HG03565 (cell line): Measurements from ENCODE around the gene IGFBP3.

Experiments used
- ATAC-seq: cut with Tn5 transposase; IDR thresholded peaks from one replicate; pipeline ENCODE4 v1.9.1; 2021; ENCODE audit warnings: mild to moderate bottlenecking, moderate library complexity; ENCODE audit not compliant: unreplicated experiment

Gene IGFBP3

DNA sequence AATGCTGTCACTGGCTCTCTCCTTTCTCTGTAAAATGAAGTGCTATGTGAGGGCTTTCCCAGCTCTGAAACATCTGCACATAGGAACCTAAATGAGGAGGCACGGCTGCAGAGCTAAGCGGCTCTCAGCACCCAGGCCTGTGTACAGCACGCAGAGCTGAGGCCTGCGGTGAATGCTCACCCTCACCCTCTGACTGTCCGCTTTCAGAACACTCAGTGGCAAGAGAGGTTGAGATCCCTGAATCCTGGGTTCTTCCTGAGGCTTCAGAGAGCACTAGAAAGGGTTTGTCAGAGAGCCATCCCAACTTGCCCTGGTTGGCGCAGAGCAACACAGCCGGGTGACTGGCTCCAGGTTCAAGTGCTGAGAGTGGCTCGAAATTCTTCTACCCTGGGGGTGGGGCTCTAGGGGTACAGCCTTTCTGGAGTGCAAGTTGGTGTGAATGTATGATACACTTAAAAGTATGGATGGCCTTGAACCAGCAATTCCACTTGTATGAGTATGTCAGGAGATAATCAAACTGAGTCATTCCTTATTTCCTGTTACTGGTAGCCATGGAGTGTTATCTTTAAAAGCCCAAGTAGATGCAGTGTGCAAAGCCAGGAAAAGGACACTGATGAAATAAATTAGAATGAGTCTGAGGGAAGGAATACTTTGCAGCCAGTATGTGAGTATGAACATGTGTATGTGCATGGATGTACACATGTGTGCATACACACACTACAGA is 46.5 kb downstream of the IGFBP3 start:
- no peak for ATAC-seq

DNA sequence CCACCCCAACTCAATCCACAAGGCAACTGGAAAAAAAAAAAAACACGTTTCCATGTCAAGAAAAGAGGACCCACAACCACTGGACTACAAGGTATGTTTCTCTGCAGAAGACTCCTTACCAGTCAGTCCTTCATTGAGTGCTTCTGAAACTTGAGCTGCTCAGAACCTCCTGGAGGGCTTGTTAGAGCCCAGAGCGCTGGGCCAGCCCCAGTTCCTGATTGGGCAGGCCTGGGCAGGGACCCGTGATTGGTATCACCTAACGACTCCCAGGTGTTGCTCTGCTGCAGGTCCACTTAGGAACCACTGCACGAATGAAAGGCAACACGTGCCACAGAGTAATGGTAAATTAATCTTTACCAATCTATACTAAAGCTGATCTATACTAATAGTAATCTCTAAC is 47.7 kb downstream of the IGFBP3 start:
- ATAC-seq = no peak

DNA sequence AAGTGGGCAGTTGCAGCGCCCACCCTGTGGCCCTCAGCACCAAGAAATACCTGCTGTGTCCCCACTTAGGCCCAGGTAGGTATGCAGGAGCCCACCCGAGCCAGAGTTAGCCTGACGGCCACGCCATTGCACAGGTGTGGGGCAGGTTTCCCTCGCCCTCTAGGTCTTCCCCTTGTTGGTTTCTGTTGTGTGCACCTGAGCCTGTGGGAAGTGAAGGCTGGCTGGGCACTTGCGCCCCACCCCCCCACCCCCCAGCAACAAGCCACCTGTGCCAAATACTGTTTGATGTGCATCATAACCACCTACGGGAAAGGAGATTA is 48.1 kb downstream of the IGFBP3 start, which contains the start of gene CCDC201:
TSS of gene CCDC201 (minus strand) at position 48 of the 320 bp plus-strand sequence. CDS start 75 bp downstream, outside the sequence.
- no peak for ATAC-seq

DNA sequence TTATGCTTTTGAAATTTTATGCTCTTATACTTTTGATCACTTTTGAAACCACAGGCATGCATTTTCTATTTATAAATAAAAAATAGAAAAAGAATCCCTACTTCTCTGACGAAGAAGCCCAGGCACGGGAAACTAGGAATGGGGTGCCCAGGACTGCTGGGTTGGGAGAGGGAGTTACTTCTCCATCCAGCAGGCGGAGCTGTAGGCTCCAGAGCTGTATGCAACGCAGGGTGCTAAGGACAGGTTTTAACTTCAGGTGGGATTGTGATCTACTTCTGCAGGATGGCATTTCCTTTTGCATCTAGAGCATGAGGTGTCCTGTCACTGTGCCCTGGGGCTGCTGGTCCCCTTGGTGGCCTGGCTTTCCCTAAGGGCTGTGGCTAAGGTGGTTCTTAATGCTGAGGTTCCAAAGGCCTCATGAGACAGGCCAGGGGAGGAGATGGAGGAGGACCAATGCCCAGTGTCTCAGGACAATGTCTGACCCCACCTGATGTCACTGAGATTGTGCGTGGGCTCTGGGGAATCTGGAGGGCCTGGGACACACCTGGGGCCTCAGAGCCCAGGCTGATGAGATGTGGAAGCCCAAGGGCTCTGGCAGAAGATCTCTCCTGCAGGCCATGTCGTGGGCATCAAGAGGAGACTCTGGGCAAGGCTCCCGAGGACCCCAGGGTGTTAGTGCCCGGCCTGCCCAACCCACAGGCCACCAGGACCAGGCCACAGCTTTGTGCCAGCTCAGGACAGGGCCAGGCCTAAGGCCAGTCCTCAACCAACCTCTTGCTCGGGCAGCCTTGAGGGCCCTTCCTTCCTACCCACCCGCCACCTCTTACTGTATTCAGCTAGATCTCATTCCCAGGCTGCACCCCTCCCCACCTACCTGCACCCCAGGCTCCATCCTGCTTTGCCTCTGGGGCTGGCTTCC is 48.7 kb downstream of the IGFBP3 start:
- ATAC-seq = no peak

DNA sequence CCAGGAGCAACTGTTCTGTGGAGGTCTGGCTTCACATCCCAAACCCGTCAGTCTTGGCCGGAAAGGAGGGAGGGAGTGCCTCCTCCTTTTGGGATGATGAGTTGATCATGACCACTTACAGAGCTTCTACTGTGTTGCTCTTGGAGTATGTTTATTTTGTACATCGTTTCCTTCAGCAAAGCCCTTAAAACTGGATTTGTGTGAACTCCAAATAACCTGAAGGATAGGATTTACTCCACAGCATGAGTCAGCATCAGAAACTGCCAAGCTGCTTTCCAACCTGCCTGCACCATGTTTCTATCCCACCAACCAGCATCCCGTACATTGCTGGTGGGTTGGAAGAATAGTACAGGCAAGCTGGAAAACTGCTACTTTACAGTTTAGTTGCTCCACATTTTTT is 51.6 kb downstream of the IGFBP3 start:
- ATAC-seq = no peak

DNA sequence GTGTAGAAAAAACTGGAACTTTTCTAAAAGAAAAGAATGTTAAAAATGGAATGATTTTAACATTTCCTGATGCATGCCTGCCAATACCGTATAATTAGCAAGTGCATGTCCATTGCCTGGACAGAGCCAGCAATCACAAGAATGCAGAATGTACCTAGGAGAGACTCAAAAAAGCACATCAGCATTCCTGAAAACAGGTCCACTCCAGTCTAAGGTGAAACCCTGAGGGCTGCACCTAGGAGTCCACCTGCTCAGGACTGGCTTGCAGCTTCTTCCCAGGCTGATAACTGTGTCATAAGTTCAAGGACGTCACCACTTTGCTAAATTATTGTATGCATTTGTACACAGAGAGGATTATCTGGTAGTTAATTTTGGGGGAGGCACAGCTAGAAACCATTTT is 53.6 kb downstream of the IGFBP3 start:
- no peak for ATAC-seq

DNA sequence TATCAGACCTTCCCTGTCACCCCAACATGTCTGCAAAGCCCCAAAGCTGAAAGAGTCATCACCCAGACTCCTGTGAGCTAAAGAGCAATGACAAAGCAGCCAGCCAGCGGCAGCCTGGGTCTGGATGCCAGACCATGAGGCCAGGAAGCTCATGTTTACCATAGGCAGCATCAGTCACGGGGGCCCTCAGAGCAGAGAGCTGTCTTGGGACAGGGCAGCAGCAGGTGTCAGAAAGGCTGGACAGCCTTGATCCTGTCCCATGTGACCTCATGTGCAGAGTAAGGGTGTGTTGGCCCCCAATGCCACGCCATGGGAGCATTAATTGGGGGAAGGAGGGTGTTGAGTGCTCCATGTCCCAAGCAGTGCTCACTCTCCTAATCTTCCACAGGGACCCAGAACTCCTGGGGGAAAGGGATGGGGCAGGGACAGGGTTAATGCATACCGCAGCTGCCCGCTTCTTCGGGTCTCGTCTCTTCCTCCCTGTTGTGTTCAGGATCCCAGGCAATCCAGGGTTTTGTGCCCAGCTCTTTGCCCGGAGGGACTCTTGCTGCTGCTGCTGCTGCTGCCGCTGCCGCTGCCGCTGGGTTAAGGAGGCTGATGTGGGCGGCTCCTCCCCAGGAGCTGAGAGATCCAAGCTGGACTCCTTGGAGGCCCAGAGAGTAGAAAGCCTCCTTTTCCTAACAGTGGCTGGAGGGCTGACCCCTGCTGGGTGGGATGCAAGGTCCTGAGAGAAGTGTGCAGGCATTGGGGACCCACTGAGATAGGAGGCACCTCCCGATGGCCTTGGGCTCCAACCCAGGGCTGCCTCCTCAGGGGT is 55.3 kb downstream of the IGFBP3 start:
- ATAC-seq = no peak

DNA sequence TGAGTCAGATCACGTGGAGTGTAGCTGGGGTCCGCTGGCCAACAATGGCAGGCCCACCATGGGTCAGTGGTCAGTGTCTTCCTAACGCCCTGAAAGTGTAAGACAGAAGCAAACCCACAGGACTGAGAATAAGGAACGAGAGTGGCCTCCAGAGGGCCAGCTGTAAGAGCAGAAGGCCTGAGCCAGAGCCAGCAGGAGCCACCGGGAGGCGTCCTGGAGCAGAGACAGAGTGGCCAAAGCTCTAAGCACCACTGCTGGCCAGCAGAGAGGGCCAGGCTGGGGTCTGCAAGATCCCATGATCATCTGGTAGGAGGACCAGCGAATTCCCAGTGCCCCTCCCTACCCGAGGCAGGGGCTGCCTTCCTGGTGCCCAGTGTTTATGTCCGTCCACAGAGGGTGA is 57.4 kb downstream of the IGFBP3 start:
- no peak for ATAC-seq
